Panc1 (cell line): ENCODE results near the gene LIN9. TPM values are rescaled to one million over a fixed set of nuclear protein-coding genes. Genes with fewer than 3 reads are reported as not detected.

Experiments
- ATAC-seq: fragments of 200-7000 bp; cut with Tn5 transposase; 2 replicates; pipeline ENCODE4 v1.9.1; 2020; ENCODE audit warnings: mild to moderate bottlenecking, moderate library complexity
- BruUV-seq: library from RNA; stranded (reverse); fragments of 400-500 nt; replicated peaks from 2 replicates; lab custom pipeline; 2021; lab: Mats Ljungman, UMichigan
- CTCF ChIA-PET: fragments of 300-600 bp; sonication (Branson Sonifier 250); formaldehyde crosslinking; loops from one replicate; lab custom pipeline; 2022; ENCODE audit warnings: antibody characterized with exemption; lab: Charles Lee
- POLR2A ChIA-PET: fragments of 300-600 bp; sonication (Branson Sonifier 250); formaldehyde crosslinking; loops from one replicate; lab custom pipeline; 2022; ENCODE audit warnings: antibody characterized with exemption; lab: Charles Lee
- DNase-seq: peaks from one replicate; pipeline ENCODE4 v3.0.0-alpha.2; 2010; ENCODE audit warnings: low read depth, low spot score
- H3K27ac ChIP-seq: 2 replicates; pipeline ENCODE4 v1.5.1; 2011; ENCODE audit warnings: mild to moderate bottlenecking, low read length, inconsistent platforms
- H3K27me3 ChIP-seq: fragments of 200-500 bp; sonication (Bioruptor generic); 2 replicates; pipeline ENCODE4 v1.6.0; 2014; ENCODE audit warnings: low read length, inconsistent platforms; ENCODE audit not compliant: control insufficient read depth, insufficient read depth
- H3K36me3 ChIP-seq: fragments of 200-500 bp; sonication (Bioruptor generic); 2 replicates; pipeline ENCODE4 v1.5.1; 2014; ENCODE audit warnings: inconsistent platforms, mild to moderate bottlenecking, low read length, moderate library complexity; ENCODE audit not compliant: control insufficient read depth, insufficient read depth
- H3K4me1 ChIP-seq: 2 replicates; pipeline ENCODE4 v1.5.1; 2011; ENCODE audit warnings: inconsistent platforms, mild to moderate bottlenecking, low read length, moderate library complexity; ENCODE audit not compliant: control insufficient read depth, insufficient read depth
- H3K4me3 ChIP-seq, 2 experiments: 2 replicates each; pipeline ENCODE4 v1.5.1; 2011 to 2012; ENCODE audit warnings: low read depth in 2 of 2, low read length in 2 of 2, mild to moderate bottlenecking in 2 of 2, inconsistent platforms in 1 of 2, moderate library complexity in 1 of 2
- H3K9me3 ChIP-seq: fragments of 200-500 bp; sonication (Bioruptor generic); 2 replicates; pipeline ENCODE4 v1.5.1; 2014; ENCODE audit warnings: low read depth, mild to moderate bottlenecking, inconsistent platforms, low read length, moderate library complexity; ENCODE audit not compliant: control insufficient read depth, insufficient read depth
- CTCF ChIP-seq: fragments of 450-650 bp; IDR thresholded peaks from 2 replicates; pipeline ENCODE4 v1.5.1; 2017; ENCODE audit warnings: mild to moderate bottlenecking
- POLR2AphosphoS5 ChIP-seq: IDR thresholded peaks from 2 replicates; pipeline ENCODE4 v1.6.1; 2012; ENCODE audit warnings: mild to moderate bottlenecking, low read depth, low read length, moderate library complexity
- REST ChIP-seq, 2 experiments: IDR thresholded peaks; 2 replicates each; pipeline ENCODE4 v1.6.1; 2011 to 2012; ENCODE audit warnings: low read depth in 2 of 2, control low read depth in 1 of 2, low read length in 1 of 2, mild to moderate bottlenecking in 1 of 2, moderate library complexity in 1 of 2; ENCODE audit not compliant: insufficient read depth in 1 of 2
- SIN3A ChIP-seq: IDR thresholded peaks from 2 replicates; pipeline ENCODE4 v1.6.1; 2012; ENCODE audit warnings: low read depth, mild to moderate bottlenecking, low read length, moderate library complexity, borderline replicate concordance; ENCODE audit not compliant: insufficient read depth
- TCF7L2 ChIP-seq: IDR thresholded peaks from 2 replicates; pipeline ENCODE4 v1.6.1; 2011; ENCODE audit warnings: mild to moderate bottlenecking, low read depth, low read length, inconsistent platforms
- in situ Hi-C: cut with HindIII; loops from 2 replicates; pipeline ENCODE4 v1.10.0; 2016; ENCODE audit warnings: low sequenced_read_pairs, low pct_unique_long_range_greater_than_20kb
- intact Hi-C: fragments of 100-400 bp; cut with micrococcal nuclease; formaldehyde crosslinking; loops from one replicate; pipeline ENCODE4 v1.10.0; 2022; ENCODE audit not compliant: unreplicated experiment
- total RNA-seq: library from RNA; stranded (reverse); gene quantifications from one replicate; pipeline ENCODE4 v1.2.1, GENCODE V29; 2021; ENCODE audit not compliant: unreplicated experiment

LIN9 gene
- total RNA-seq, 1 experiment from 2014 or later = 11.4 TPM

- TF ChIP-seq REST (IDR thresholded peaks at IDR 0.05; ENCODE audit: insufficient read depth in 1 of 2, low read depth in 2 of 2, low read length in 1 of 2) (no peak), TCF7L2 (no peak), POLR2AphosphoS5 (no peak), SIN3A (no peak), CTCF (no peak)
- no peak for ATAC-seq
- Histone ChIP-seq H3K4me1 (no peaks in the 10 kb centered on the region), H3K27me3 (no peaks in the 10 kb centered on the region), H3K4me3 (no peak overlapping the region), H3K27ac (no peak overlapping the region), H3K9me3 (no peaks in the 10 kb centered on the region), H3K36me3 (no peaks in the 10 kb centered on the region)
- BruUV-seq = no TSS peak
- DNase-seq = no peak
- intact Hi-C loops = no loop called here
- in situ Hi-C loops = no loop called here
- ChIA-PET POLR2A (no interaction called here), CTCF (no interaction called here)
These were observed 44.9 kb upstream of the LIN9 start for GRCh38 chr1:226353698-226354525.

- Histone ChIP-seq H3K4me3 (no peak overlapping the region), H3K9me3 (no peaks in the 10 kb centered on the region), H3K4me1 (no peaks in the 10 kb centered on the region), H3K27ac (no peak overlapping the region), H3K36me3 (no peaks in the 10 kb centered on the region), H3K27me3 (no peaks in the 10 kb centered on the region)
- POLR2A ChIA-PET = no interaction called here
- TF ChIP-seq REST (IDR thresholded peaks at IDR 0.05; ENCODE audit: insufficient read depth in 1 of 2, low read depth in 2 of 2, low read length in 1 of 2) (no peak), TCF7L2 (no peak), CTCF (no peak), POLR2AphosphoS5 (no peak), SIN3A (no peak)
- in situ Hi-C loops = no loop called here
- BruUV-seq = no TSS peak
- intact Hi-C loops = no loop called here
- DNase-seq = no peak
- ATAC-seq = no peak
- CTCF ChIA-PET = no interaction called here
These were observed 42.7 kb upstream of the LIN9 start for GRCh38 chr1:226351709-226352108.
